ENCODE measurements around the gene IL12B. TPM values are rescaled to one million over a fixed set of nuclear protein-coding genes. Genes with fewer than 3 reads are reported as not detected.

The IL12B gene
- total and polyA plus RNA-seq, 9 donors, result not detected

DNA sequence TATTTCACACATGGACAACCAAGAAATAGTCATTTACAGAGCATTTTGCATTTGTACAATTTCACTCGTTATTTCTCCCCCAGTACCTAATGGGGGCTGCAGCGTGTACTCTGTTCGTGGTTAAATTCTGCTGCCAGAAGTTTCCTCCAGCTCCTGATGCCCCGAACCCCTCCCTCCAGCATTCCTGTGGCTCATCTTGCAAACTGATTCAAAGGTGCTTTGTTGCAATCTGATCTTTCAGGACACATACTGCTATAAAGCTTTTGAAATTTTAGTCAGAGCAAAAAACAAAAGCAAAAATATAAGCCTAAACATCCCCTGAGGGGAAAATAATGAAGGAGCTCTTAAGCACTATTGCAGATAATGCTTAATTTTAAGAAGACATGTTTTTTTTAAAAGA, 39.5 kb downstream of the IL12B start:
- intact Hi-C loops (cut with DNase I), result no loop called here
- H3K27ac ChIP-seq, result no peak overlapping the region
- no peaks in the 10 kb centered on the region for H3K4me1 ChIP-seq (ENCODE audit: insufficient read depth)
- TF ChIP-seq EP300 (IDR thresholded peaks at IDR 0.05) (no peak), POLR2A (IDR thresholded peaks at IDR 0.05) (no peak)
- TF ChIP-seq, protein P1, sequence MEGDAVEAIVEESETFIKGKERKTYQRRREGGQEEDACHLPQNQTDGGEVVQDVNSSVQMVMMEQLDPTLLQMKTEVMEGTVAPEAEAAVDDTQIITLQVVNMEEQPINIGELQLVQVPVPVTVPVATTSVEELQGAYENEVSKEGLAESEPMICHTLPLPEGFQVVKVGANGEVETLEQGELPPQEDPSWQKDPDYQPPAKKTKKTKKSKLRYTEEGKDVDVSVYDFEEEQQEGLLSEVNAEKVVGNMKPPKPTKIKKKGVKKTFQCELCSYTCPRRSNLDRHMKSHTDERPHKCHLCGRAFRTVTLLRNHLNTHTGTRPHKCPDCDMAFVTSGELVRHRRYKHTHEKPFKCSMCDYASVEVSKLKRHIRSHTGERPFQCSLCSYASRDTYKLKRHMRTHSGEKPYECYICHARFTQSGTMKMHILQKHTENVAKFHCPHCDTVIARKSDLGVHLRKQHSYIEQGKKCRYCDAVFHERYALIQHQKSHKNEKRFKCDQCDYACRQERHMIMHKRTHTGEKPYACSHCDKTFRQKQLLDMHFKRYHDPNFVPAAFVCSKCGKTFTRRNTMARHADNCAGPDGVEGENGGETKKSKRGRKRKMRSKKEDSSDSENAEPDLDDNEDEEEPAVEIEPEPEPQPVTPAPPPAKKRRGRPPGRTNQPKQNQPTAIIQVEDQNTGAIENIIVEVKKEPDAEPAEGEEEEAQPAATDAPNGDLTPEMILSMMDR (IDR thresholded peaks at IDR 0.05), result no peak
- no peaks in the 10 kb centered on the region for H3K27me3 ChIP-seq
- H3K4me3 ChIP-seq, result no peak overlapping the region
- WGBS, 3 donors, result 37 to 41% (median 41%) methylated on average over 4 of the region's 4 CpGs
- H3K36me3 ChIP-seq, result no peaks in the 10 kb centered on the region
- H3K9me3 ChIP-seq, result no peaks in the 10 kb centered on the region
- DNase-seq, result no peak

DNA sequence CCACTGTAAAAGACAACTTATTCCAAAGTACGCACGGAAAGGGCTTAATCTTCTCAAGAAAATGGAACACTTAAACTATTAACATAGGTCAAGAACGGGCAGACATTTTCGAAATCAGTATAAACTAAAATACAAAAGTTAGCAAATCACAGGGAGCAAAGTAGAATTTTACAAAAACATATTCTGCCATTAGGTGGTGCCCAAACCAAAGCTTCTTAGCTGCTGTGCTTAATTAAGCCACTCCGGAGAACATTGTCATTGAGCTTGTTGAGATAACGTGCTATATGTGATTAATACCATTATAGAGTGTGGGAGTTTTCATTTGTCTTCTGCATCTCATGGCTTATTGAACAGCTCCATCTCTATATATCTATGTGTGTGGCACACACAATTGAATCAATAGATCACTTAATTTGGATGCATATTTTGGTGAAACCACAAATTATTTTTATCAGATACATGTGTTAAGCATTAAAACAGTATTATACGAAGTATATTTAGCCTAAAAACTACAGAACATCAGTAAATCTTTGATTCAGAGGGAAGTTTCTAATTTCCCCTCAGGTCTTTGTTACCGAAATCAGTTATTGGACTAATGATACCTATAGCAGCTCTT, 43.8 kb downstream of the IL12B start:
- H3K36me3 ChIP-seq, result no peaks in the 10 kb centered on the region
- TF ChIP-seq, protein P1 (IDR thresholded peaks at IDR 0.05), result peak in 2 of 3 donors; percentile 30 to 33
- TF ChIP-seq POLR2A (IDR thresholded peaks at IDR 0.05), result no peak
- no peaks in the 10 kb centered on the region for H3K4me1 ChIP-seq (ENCODE audit: insufficient read depth)
- intact Hi-C loops (cut with DNase I), result loop anchor here in 1 of 4 donors (5.0 kb wide), 1 partner anchor 701 kb away; no protein-coding TSS in a partner anchor
- H3K27me3 ChIP-seq, result no peaks in the 10 kb centered on the region
- H3K9me3 ChIP-seq, result no peaks in the 10 kb centered on the region
- DNase-seq, result no peak
- H3K4me3 ChIP-seq, result no peak overlapping the region
- no peak overlapping the region for H3K27ac ChIP-seq
- 24 to 32% (median 25%) methylated on average over 8 of the region's 8 CpGs for WGBS, 3 donors

GRCh38 chr5:159274676-159275075, 55.6 kb downstream of the IL12B start:
- TF ChIP-seq EP300 (IDR thresholded peaks at IDR 0.05) (no peak), POLR2A (IDR thresholded peaks at IDR 0.05) (no peak)
- TF ChIP-seq, protein P1 (IDR thresholded peaks at IDR 0.05), result no peak
- Histone ChIP-seq H3K4me3 (no peak overlapping the region), H3K9me3 (no peaks in the 10 kb centered on the region), H3K36me3 (no peaks in the 10 kb centered on the region), H3K27me3 (no peaks in the 10 kb centered on the region), H3K27ac (no peak overlapping the region), H3K4me1 (ENCODE audit: insufficient read depth) (no peaks in the 10 kb centered on the region)
- no peak for DNase-seq
- intact Hi-C loops (cut with DNase I), result no loop called here

DNA sequence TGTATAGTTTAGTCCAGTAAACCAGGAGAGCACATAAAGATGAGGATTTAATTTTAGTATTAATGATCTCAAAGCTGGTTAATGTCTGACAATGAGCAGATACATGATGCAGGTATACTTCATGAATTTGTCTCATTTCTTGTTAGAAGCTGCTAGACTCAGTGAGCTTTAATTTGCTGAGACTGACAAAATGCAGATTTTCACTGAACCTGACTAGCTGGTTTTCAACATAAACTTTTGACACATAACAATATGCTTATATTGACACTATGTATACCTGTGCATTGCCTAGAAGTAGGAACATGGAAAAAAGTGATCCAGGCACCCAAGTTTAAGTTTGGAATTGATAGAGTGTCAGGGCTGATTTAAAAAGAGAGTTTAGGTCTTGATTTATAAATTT, 56.4 kb downstream of the IL12B start:
- Histone ChIP-seq H3K36me3 (no peaks in the 10 kb centered on the region), H3K27me3 (no peaks in the 10 kb centered on the region), H3K4me3 (no peak overlapping the region), H3K4me1 (ENCODE audit: insufficient read depth) (no peaks in the 10 kb centered on the region), H3K27ac (no peak overlapping the region), H3K9me3 (no peaks in the 10 kb centered on the region)
- intact Hi-C loops (cut with DNase I), result no loop called here
- DNase-seq, result no peak
- TF ChIP-seq EP300 (IDR thresholded peaks at IDR 0.05), result no peak
- TF ChIP-seq POLR2A (IDR thresholded peaks at IDR 0.05), result no peak
- TF ChIP-seq, protein P1 (IDR thresholded peaks at IDR 0.05), result no peak
